ENCODE data around the gene SPAG5.

DNA sequence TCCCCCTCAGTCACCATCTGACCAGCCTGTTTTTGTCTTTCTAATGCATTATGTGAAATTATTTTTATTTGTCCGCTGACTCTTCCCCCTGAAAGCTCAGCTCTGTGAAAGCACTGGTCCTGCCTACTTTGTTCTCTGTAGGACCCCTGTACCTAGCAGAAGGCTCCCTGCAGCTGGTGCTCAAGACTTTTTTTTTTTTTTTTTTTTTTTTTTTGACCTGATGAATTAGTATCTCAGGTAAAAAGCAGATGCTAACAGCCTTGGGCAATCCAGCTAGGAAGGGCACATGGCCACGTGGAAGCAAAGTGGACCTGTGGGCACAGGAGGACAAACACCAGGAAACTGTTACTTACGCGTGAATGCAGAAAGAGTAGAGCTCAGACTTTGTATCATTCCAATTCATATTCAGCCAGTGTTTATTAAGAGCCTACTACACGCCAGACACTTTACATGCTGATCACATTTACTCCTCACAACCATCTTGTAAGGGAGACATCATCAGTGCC, 45.8 kb downstream of the SPAG5 start:
- TF ChIP-seq EZH2 (IDR thresholded peaks at IDR 0.05; ENCODE audit: insufficient read depth, poor library complexity, severe bottlenecking) = no peak
- no peak for TF ChIP-seq EZH2phosphoT487 (IDR thresholded peaks at IDR 0.05; ENCODE audit: insufficient read depth, low read depth)
